Measurements from ENCODE around the gene MXRA7.
"Not testable (repeated sequence)": the region's sequence is repeated elsewhere in the genome, so short reads cannot be mapped to it uniquely, and the experiment has no call there.

MXRA7 gene

DNA sequence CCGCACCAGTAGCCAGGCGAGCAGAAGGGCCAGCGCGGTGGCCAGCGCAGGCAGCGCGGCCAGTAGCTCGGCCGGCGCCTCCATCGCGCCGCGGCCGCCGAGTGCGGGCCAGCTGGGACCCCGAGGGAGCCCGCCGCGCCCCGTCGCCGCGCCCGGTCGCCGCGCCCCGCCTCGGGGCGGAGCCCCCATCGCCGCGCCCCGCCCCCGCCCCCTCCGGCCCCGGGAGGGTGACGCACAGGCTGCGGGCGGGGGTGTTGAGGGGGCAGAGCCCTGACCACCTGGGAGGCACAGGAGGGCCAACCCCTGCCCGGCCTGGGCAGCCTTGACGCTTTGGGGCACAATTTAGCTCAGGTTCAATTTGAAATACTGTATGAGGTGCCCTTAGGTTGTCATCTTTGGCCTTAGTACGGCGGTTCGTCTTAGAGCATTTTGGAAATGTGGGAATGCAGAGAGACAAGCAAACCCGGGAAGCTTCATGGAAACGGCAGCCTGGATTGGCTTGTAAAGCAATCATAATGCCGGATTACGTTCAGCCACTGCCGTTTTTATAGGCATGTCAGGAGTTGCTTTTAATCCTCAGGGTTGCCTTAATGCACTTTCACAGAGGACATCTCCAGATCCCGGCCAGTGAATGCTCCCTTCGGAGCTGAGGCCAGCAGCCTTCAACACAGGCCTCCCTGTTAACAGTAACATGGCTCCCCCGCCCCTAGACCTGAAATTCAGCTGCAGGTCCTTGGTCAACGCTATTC, at the start of gene MXRA7:
TSS of gene MXRA7 (minus strand) at position 103 of the 749 bp plus-strand sequence. CDS start at position 84, 19 bp downstream.
- no peak for FAIRE-seq

GRCh38 chr17:76758570-76758969, 47.8 kb upstream of the MXRA7 start:
- no peak for FAIRE-seq

DNA sequence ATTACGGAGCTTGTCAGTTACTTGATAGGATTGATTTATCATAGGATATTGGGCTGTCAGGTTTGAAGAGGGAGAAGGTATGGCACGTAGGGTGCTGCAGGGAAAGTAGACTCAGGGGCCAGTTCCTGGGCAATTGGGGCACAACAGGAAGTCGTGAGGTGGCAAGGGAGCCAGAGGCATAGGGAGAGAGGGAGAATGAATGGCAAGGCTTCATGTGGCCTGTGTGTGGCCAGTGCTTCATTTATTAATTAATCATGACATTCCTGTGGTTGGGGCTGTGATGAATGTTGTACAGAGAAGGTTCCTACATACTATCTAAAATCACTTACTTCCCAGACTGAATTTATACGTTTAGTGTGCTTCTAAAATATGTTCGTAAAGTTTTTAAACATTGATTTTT, 46.5 kb upstream of the MXRA7 start:
- no peak for FAIRE-seq

DNA sequence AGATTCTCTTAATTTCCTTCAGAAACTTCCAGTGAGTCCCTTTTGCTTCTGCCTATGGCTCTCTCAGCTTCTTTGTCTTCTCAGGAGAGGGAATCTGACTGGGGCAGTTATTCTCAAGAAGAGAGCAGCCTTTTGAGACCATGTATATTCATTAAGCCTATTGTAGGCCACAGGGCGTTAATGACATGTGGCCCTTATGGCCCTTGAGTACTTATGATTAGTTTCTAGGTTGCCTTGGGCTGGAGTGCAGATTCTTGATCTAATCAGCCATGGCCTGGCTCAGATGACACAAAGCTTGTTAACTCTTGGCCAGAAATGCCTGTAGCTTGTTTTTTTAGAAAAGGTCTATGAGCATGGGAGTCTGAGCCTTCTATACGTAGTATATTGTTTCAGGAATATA, 44.5 kb upstream of the MXRA7 start:
- no peak for FAIRE-seq

- no peak for FAIRE-seq
Observed at GRCh38 chr17:76753061-76753961, 42.5 kb upstream of the MXRA7 start.

DNA sequence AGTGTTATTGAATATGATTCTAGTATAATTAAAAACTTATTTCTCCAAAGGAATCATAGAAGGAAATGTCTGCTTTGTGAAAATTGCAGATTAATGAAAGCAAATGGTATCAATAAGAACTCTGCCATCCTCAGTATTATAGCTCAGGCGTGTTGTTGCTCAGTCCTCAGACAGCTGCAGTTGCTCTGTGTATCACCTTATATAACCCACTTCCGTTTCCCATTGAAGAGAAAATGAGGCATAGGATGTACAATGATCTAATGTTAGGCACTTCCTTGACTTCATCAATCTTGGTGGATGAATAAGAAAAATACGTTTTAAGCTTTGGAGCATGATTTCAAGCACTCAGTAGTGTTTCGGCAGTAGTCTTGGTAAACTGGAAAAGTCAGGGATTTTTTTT, 41.2 kb upstream of the MXRA7 start:
- FAIRE-seq, result no peak

DNA sequence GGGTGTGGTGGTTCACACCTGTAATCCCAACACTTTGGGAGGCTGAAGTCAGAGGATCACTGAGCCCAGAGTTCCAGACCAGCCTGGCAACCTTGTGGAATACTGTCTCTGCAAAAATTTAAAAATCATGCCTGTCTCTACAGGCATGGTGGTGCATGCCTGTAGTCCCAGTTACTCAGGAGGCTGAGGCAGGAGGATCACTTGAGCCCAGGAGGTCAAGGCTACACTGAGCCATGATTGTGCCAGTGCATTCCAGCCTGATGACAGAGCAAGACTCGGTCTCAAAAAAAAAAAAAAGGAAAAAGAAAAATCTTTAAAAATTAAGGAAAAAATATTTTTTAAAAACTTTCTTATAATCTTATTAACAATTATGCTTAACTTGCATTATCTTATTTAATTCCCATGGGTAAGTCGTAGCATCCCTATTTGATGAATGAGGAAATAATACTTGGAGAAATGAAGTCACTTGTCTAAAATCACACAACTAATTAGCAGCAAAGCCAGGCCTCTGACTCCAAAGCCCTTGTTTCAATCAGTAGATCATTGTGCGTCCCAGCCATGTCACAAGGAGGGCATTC, 40.7 kb upstream of the MXRA7 start:
- no peak for FAIRE-seq

DNA sequence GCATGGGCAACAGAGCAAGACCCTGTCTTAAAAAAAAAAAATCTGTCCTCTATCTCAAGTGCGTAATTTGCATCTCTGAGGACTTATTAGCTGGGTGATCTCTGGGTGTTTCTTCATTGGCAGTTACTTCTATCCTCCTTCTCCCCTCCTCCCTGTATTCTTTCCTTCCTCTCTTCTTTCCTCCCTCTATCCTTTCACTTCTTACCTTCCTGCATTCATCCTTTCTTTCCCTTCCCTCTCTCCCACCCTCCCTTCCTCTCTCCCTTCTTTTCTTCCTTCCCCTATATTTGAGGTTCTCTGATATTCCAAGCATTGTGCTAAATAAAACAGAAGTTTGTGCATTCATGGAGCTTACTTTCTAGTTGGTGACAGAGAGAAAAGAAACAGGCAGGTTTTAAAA, 37.9 kb upstream of the MXRA7 start:
- FAIRE-seq, result no peak

GRCh38 chr17:76747716-76748363, 37.1 kb upstream of the MXRA7 start:
- FAIRE-seq, result no peak

- not testable (repeated sequence) for FAIRE-seq
Observed at GRCh38 chr17:76745785-76746184, 35.0 kb upstream of the MXRA7 start.

DNA sequence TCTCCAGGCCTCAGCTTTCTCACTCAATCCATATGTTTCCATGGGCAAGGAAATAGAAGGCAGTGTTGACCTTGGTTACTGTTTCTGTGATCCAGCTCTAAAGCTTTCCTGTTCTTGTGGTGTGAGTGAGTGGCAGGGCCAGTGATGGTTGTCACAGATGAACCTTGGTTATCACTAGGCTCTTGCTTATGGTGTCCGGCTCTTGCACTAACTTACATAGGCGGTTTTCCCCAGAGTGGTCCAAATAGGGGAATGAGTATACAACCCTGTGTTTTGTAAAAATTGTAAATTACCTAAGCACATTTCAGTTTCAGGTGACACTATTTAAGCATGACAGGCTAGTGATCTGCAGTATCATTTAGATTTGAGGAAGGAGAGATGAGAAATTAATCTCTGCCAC, 34.0 kb upstream of the MXRA7 start:
- no peak for FAIRE-seq

DNA sequence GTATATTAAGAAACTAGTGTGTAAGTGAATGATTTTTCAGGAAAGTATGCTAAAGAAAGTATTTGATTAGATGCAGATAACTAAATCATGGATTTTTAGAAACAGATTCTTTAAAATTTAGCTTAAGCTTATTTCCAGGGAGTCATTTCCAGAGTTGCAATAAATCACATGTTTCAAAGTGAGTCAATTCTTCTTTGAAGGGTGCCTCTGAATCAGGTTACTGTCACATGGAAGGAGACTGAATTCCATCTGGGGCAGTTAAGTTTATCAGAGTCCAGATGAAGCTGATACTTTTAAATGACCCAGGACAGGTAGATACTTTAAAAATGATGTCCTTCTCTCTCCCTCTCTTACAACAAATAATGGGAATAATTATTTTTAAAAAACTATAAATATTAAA, 32.2 kb upstream of the MXRA7 start:
- no peak for FAIRE-seq

- FAIRE-seq, result no peak
Observed at GRCh38 chr17:76740329-76741118, 29.8 kb upstream of the MXRA7 start.

DNA sequence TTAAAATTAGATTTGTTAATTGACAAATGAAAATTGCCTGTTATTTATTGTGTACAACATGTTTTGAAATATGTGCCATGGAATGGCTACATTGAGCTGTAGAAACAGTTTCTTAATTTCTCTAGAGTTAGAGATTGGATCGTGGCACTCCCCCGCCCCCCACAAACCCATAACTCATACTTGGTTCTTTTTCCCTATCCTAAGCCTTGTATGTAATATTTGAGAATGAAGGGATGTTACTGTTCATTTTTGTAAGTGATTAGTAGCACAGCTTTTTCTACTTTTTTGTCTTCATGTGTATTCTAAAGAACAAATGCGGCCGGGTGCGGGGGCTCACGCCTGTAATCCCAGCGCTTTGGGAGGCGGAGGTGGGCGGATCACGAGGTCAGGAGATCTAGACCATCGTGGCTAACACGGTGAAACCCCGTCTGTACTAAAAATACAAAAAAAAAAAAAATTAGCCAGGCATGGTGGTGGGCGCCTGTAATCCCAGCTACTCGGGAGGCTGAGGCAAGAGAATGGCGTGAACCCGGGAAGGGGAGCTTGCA, 28.9 kb upstream of the MXRA7 start:
- FAIRE-seq, result not testable (repeated sequence)

DNA sequence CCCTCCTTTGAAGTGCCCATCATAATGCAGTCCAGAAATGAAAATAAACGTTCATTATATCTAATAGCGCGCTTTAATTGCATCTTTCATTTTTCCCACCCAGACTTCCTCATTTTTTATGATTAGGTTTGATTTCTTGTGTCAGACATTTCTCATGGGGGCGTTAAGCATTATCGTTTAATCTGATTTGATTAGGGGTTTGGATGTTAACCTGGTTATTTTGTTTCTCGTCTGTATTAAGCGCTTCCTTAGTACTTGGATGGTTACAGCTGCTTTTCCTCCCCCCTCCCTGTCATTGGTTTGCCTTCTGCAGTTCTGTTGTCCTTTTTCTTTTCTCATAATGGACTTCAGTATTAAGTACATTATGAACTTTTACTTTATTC, 27.7 kb upstream of the MXRA7 start:
- FAIRE-seq, result no peak

DNA sequence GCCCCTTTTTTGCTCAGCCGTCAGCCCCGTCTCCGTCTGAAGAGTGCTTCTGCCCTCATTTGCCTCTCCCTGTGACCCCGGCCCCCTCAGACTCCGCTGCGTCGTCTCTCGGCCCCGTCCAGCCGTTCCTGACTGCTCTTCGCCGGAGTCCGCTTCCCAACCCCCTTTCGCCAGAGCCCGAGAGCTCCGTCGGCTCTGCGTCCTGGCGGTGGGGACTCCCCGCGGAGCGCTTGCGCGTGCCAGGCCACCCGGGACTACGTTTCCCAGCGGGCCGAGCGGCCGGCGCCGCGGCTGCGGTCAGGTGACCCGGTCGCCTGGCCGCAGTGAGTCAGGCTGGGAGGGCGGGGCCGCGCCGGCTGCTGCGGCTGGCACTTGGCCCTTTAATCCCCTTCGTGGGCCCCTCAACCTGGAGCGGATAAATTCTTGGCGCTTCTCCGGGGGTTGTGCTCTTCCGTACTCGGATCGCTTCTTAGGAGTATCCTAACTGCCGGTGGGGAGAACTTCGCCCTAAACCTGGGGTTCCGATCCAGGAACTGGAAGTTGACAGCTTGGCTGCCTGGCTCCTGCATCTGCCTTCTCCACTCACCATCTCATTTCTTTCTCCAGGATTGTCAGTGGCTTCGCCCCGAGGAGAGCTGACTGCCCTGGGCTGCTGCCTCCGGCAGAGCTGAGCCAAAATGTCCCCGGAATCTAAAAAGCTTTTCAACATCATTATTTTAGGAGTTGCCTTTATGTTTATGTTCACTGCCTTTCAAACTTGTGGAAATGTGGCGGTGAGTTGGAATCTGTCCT, 27.1 kb upstream of the MXRA7 start, which contains the start of gene MFSD11:
TSS of gene MFSD11 (plus strand) at position 444 of the 792 bp plus-strand sequence. CDS start at position 678, 234 bp downstream.
- FAIRE-seq, result no peak

DNA sequence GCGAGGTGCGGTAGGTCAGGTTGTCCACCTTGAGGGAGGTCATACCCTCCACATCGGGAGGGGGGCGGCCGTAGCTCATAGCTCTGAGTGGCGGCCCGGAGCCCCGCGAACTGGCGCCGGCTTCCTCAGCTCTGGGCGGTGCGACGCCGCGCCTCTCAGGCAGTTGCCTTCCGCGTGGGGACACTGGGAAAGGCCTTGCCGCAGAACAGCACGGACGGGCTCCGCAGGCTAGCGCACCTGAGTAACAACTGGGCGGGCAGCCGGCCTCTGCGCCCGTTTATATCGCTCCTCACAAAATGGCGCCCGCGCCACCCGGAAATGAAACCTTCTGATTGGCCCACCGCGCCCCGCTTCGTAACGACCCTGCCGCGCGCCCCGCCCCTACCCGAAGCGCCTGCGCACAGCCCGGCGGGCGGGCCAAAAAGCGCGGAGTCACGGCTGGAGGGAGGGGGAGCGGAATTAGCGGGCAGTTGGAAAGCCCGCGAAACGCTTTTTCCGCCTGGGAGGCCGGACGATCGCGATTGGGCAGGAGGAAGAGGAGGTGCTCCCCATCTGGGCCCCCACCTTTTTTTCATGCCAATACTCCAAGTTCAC, 26.4 kb upstream of the MXRA7 start, which contains the start of gene SRSF2:
TSS of gene SRSF2 (minus strand) at position 250 of the 594 bp plus-strand sequence. CDS start at position 79, 171 bp downstream.
- no peak for FAIRE-seq

- no peak for FAIRE-seq
Observed at GRCh38 chr17:76736349-76737081, 25.8 kb upstream of the MXRA7 start.

- no peak for FAIRE-seq
Observed at GRCh38 chr17:76735586-76736348, 25.0 kb upstream of the MXRA7 start.

Data from islet of Langerhans (tissue), 1 donor.